Heart left ventricle (tissue), 16 donors: ENCODE data around the gene WNT6. TPM values are rescaled to one million over a fixed set of nuclear protein-coding genes. Genes with fewer than 3 reads are reported as not detected.

ENCODE experiments used
- ATAC-seq, 4 donors: fragments of 200-7000 bp; cut with Tn5 transposase; one replicate each; pipeline ENCODE4 v1.9.1; 2020 to 2022; ENCODE audit warnings: moderate library complexity in 4 of 4, mild to moderate bottlenecking in 3 of 4, moderate number of reproducible peaks in 1 of 4
- DNase-seq, 5 donors: peaks; one replicate each; pipeline ENCODE4 v3.0.0-alpha.2; 2020
- H3K27ac ChIP-seq, 12 donors: fragments of 200-600 bp; sonication (generic) in 4 of 12; one replicate each; pipeline versions ENCODE4 v1.5.0 to v1.8.0; 2016 to 2022; ENCODE audit warnings: mild to moderate bottlenecking in 2 of 12
- H3K27me3 ChIP-seq, 9 donors: fragments of 200-600 bp; sonication (generic) in 2 of 9; one replicate each; pipeline versions ENCODE4 v1.5.1 to v1.8.0; 2016 to 2022; ENCODE audit warnings: mild to moderate bottlenecking in 3 of 9
- H3K36me3 ChIP-seq, 9 donors: fragments of 200-600 bp; sonication (generic) in 2 of 9; one replicate each; pipeline versions ENCODE4 v1.5.0 to v1.8.0; 2018 to 2022; ENCODE audit warnings: mild to moderate bottlenecking in 2 of 9
- H3K4me1 ChIP-seq, 12 donors: fragments of 200-600 bp; sonication (generic) in 4 of 12; one replicate each; pipeline versions ENCODE4 v1.5.0 to v1.8.0; 2016 to 2022; ENCODE audit warnings: mild to moderate bottlenecking in 3 of 12
- H3K4me3 ChIP-seq, 12 donors: fragments of 200-600 bp; sonication (generic) in 4 of 12; one replicate each; pipeline versions ENCODE4 v1.5.0 to v1.8.0; 2017 to 2022; ENCODE audit warnings: mild to moderate bottlenecking in 9 of 12, moderate library complexity in 4 of 12
- H3K9me3 ChIP-seq, 12 donors: fragments of 200-600 bp; sonication (generic) in 4 of 12; one replicate each; pipeline versions ENCODE4 v1.5.0 to v1.8.0; 2016 to 2022; ENCODE audit warnings: mild to moderate bottlenecking in 1 of 12
- POLR2A ChIP-seq, 2 donors: fragments of 450-650 bp; IDR thresholded peaks; one replicate each; pipeline ENCODE4 v1.6.1; 2017; ENCODE audit warnings: antibody characterized with exemption in 2 of 2, mild to moderate bottlenecking in 2 of 2, moderate library complexity in 2 of 2
- WGBS, 4 donors: extraction: QIAGEN DNeasy Blood & Tissue Kit in 2 of 4; methylation state at CpG; one replicate each; pipeline versions ENCODE4 v1.1.5 to v1.1.7; 2013 to 2018; 5-methylcytosine and 5-hydroxymethylcytosine counted together
- intact Hi-C, 10 donors: fragments of 100-400 bp; cut with DNase I; formaldehyde crosslinking; loops; one replicate each; pipeline versions ENCODE4 v1.11.1 to v1.14.2; 2022
- microRNA-seq, 4 donors: library from miRNA; unstranded; fragments of <30 nt; microRNA quantifications; one replicate each; pipeline versions ENCODE4 to v1.2.0, GENCODE V29; 2017 to 2020
- polyA plus RNA-seq, 2 donors: library from polyadenylated mRNA; stranded (reverse); fragments of 200-250 nt; gene quantifications; one replicate each; pipeline ENCODE4 v1.2.3, GENCODE V29; 2013
- total RNA-seq, 9 donors: library from RNA; depleted of rRNA in 2 of 9; stranded (reverse); fragments of >200 nt in 2 of 9; fragmentation: NEBNext Ultra II Directional in 3 of 9; extraction: Animal tissue kit (Norgen Biotek cat#: 25700) in 3 of 9; gene quantifications; one replicate each; pipeline versions ENCODE4 v1.1.0 to v1.2.4, GENCODE V29; 2016 to 2023
- TF ChIP-seq, protein P1 (sequence below), 12 donors: fragments of 200-600 bp; sonication (generic) in 4 of 12; IDR thresholded peaks; one replicate each; pipeline versions ENCODE4 v1.5.0 to v1.8.0; 2018 to 2022; ENCODE audit warnings: antibody characterized with exemption in 12 of 12, mild to moderate bottlenecking in 5 of 12
- donor health status: ischemic (EF 13 %, LVEDD 7.1; RV severe dilation, severe dysfunction).
- donor health status: healthy with polysubstance abuse.
- donor health status: DM: no; HTN: yes; CAD: no.
- donor health status: DM: no; HTN: no; CAD: no.
- donor health status: ischemic (EF 25% LVEDD 6.9; RV normal size, moderate dysfunction).
- donor health status: ischemic (EF 25% LVEDD 5.7; RV mildly dilated, moderate dysfunction).
- donor health status: healthy.
- donor health status: DM: yes; HTN: yes; CAD: no.
- donor health status: ischemic (EF 35%, LVEDD 5.7; RV mildly dilated, moderate dysfunction).
- donor health status: nonischemic (EF 11% LVEDD 7.7; RV severe dilation, severe dysfunction).
- donor health status: DM: yes; HTN: yes; CAD: no.
- donor health status: PGD.
- donor health status: ischemic (EF 29% LVEDD 5.4; RV normal size, mild dysfunction).
- donor health status: nonischemic (EF 23%, LVEDD 6.1; RV moderate dilation, normal function).

WNT6 gene
- total and polyA plus RNA-seq, 11 donors = 0.34 to 13.1 (median 1.00) TPM

DNA sequence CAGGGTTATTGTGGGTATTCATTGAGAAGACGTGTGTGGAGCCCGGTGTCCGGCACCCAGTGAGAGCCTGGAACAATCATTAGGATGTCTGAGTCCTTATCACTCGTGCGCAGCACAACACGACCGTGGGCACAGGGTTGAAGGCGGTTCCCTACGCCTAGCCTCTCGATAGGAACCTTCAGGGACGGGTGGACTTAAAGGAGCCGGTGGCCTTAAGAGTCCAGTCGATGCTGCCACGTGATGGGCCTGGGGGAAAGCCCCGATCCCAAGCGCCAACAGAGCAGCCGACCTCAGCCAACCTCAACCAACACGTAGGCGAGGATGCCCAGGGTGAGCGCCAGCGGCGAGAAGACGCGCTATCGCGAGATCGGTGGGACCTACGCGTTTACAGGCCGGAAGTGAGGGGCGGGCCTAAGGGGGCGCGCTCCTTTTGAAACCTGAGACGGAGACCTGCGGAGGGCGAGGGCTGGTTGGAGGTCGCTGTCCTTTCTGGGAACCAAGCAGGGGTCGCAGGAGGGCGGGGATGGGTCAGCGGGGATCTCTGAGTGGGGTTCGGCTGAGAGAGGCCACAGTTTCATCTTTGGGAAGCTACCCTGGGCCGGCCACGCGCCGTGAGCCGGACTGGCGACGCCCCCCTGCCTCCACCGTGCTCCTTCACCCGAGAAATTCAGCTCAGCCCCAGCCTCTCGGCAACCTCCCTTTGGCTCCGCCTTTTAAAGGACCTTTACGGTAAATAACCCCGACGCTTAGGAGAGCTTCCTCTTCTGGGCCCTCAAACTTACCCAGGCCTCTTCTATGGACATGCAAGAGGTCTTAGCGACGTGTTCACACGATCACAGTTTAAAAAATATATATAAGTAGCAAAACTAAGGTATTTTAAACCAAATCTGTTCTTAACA is 49.4 kb downstream of the WNT6 start:
- peak; percentile 78 to 99 (median 96) for ATAC-seq
- Histone ChIP-seq H3K27me3 (peaks cover 0 to 20% (median 0%) of the 10 kb centered on the region in 9 donors), H3K4me1 (peaks cover 0 to 15% (median 6%) of the 10 kb centered on the region in 12 donors), H3K36me3 (no peaks in the 10 kb centered on the region), H3K9me3 (no peaks in the 10 kb centered on the region), H3K27ac (peak overlapping the region in 2 of 12 donors; percentile 16 to 25), H3K4me3 (peak overlapping the region; percentile 24 to 62 (median 56))
- peak; percentile 82 to 92 (median 89) for DNase-seq
- intact Hi-C loops = no loop called here
- WGBS, 4 donors = 3 to 6% (median 4%) methylated on average over 38 to 58 of the region's 58 CpGs
- TF ChIP-seq POLR2A (IDR thresholded peaks at IDR 0.05) = no peak
- TF ChIP-seq, protein P1, sequence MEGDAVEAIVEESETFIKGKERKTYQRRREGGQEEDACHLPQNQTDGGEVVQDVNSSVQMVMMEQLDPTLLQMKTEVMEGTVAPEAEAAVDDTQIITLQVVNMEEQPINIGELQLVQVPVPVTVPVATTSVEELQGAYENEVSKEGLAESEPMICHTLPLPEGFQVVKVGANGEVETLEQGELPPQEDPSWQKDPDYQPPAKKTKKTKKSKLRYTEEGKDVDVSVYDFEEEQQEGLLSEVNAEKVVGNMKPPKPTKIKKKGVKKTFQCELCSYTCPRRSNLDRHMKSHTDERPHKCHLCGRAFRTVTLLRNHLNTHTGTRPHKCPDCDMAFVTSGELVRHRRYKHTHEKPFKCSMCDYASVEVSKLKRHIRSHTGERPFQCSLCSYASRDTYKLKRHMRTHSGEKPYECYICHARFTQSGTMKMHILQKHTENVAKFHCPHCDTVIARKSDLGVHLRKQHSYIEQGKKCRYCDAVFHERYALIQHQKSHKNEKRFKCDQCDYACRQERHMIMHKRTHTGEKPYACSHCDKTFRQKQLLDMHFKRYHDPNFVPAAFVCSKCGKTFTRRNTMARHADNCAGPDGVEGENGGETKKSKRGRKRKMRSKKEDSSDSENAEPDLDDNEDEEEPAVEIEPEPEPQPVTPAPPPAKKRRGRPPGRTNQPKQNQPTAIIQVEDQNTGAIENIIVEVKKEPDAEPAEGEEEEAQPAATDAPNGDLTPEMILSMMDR (IDR thresholded peaks at IDR 0.05) = no peak

DNA sequence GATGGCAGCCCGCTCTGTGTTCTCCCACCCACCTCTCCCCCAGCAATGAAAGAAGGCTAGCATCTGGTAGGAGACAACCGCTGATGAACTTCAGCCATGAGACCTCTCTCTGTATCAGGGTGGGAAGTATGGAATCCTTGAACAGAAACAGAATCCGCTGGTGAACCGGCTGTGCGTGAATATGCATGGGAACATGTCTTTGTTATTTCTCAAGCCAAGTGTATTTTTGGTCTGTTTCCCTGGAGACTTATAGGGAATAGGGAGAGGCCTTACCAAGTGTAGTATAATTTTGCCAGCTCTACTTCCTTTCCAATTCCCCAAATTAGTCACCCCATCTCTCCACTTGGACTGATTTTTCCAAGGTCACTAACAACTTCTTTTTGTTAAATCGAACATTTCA is 51.1 kb downstream of the WNT6 start:
- Histone ChIP-seq H3K36me3 (no peaks in the 10 kb centered on the region), H3K4me3 (no peak overlapping the region), H3K27me3 (peaks cover 0 to 12% (median 3%) of the 10 kb centered on the region in 9 donors), H3K9me3 (no peaks in the 10 kb centered on the region), H3K27ac (no peak overlapping the region), H3K4me1 (peaks cover 0 to 15% (median 6%) of the 10 kb centered on the region in 12 donors)
- no peak for DNase-seq
- no peak for ATAC-seq
- WGBS, 4 donors = 80 to 89% (median 86%) methylated on average over 6 of the region's 6 CpGs
- intact Hi-C loops = no loop called here
- no peak for TF ChIP-seq POLR2A (IDR thresholded peaks at IDR 0.05)
- TF ChIP-seq, protein P1 (IDR thresholded peaks at IDR 0.05) = no peak

DNA sequence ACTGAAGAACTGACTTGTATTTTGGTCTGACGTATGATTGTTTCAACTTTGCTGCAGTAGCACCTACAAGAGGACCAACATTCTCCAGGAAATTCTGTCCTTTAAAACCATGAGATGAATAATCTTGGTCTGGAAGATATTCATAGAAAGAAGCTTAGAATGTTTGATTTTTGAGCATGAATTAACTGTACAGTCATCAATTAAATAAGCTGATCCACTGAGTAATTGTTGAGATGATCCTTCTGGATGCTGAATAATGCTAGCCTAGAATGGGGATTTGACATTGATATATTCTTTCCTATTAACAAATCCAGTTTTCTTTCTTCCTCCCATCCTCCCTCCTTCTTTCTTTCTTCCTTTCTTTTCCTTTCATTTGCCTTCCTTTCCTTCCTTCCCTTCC is 60.9 kb downstream of the WNT6 start:
- Histone ChIP-seq H3K9me3 (peaks cover 0 to 4% (median 0%) of the 10 kb centered on the region in 12 donors), H3K27ac (no peak overlapping the region), H3K4me3 (no peak overlapping the region), H3K27me3 (peaks cover 0 to 73% (median 5%) of the 10 kb centered on the region in 9 donors), H3K4me1 (no peaks in the 10 kb centered on the region), H3K36me3 (no peaks in the 10 kb centered on the region)
- ATAC-seq = no peak
- TF ChIP-seq, protein P1 (IDR thresholded peaks at IDR 0.05) = no peak
- TF ChIP-seq POLR2A (IDR thresholded peaks at IDR 0.05) = no peak
- no peak for DNase-seq
- intact Hi-C loops = no loop called here
- 84 to 94% (median 88%) methylated on average over 1 of the region's 1 CpG for WGBS, 4 donors

Small RNA genes lying within 50 kb of the gene (microRNA-seq; reads per million reads assigned to microRNA genes)
- 0 reads per million in 4 donors for gene MIR9500

Other genes starting within 250 kb of the WNT6 start
- 10 to 100 TPM; 18.1 to 46.0 (median 21.8) TPM for gene ZNF142, start 200.2 kb upstream of the WNT6 start, total RNA-seq
- 10 to 100 TPM; 10.4 to 12.6 TPM for gene ZNF142, start 200.2 kb upstream of the WNT6 start, polyA plus RNA-seq
- gene BCS1L, start 200.1 kb upstream of the WNT6 start, total RNA-seq = 10 to 100 TPM; 27.3 to 53.2 (median 43.7) TPM
- 10 to 100 TPM; 43.3 to 54.7 TPM for gene BCS1L, start 200.1 kb upstream of the WNT6 start, polyA plus RNA-seq
- 10 to 100 TPM in 8 of 9 donors, 1 to 10 TPM in 1; 9.7 to 23.8 (median 15.0) TPM for gene RNF25, start 187.8 kb upstream of the WNT6 start, total RNA-seq
- gene RNF25, start 187.8 kb upstream of the WNT6 start, polyA plus RNA-seq = 10 to 100 TPM; 21.0 to 24.0 TPM
- gene STK36, start 187.7 kb upstream of the WNT6 start, total RNA-seq = 10 to 100 TPM in 3 of 9 donors, 1 to 10 TPM in 6; 4.7 to 16.2 (median 7.9) TPM
- 1 to 10 TPM; 6.9 to 8.0 TPM for gene STK36, start 187.7 kb upstream of the WNT6 start, polyA plus RNA-seq
- 10 to 100 TPM in 2 of 9 donors, 1 to 10 TPM in 7; 5.3 to 14.0 (median 6.0) TPM for gene TTLL4, start 149.0 kb upstream of the WNT6 start, total RNA-seq
- gene TTLL4, start 149.0 kb upstream of the WNT6 start, polyA plus RNA-seq = 1 to 10 TPM; 5.4 to 6.2 TPM
- gene CYP27A1, start 77.7 kb upstream of the WNT6 start, total RNA-seq = 10 to 100 TPM in 3 of 9 donors, 1 to 10 TPM in 6; 3.3 to 43.8 (median 7.5) TPM
- gene CYP27A1, start 77.7 kb upstream of the WNT6 start, polyA plus RNA-seq = 1 to 10 TPM; 5.1 to 5.4 TPM
- gene PRKAG3, start 28.0 kb upstream of the WNT6 start, total RNA-seq = not detected
- gene PRKAG3, start 28.0 kb upstream of the WNT6 start, polyA plus RNA-seq = under 1 TPM in 1 of 2 donors, not detected in 1; 0.06 TPM
- gene WNT10A, start 21.0 kb downstream of the WNT6 start, total RNA-seq = 1 to 10 TPM in 1 of 9 donors, under 1 TPM in 1, not detected in 7; 0.16 to 1.3 TPM
- gene WNT10A, start 21.0 kb downstream of the WNT6 start, polyA plus RNA-seq = under 1 TPM in 1 of 2 donors, not detected in 1; 0.08 TPM
- gene CDK5R2, start 99.9 kb downstream of the WNT6 start, total RNA-seq = not detected
- gene CDK5R2, start 99.9 kb downstream of the WNT6 start, polyA plus RNA-seq = not detected
- not detected for gene FEV, start 125.4 kb downstream of the WNT6 start, total RNA-seq
- not detected for gene FEV, start 125.4 kb downstream of the WNT6 start, polyA plus RNA-seq
- not detected for gene CRYBA2, start 133.6 kb downstream of the WNT6 start, total RNA-seq
- gene CRYBA2, start 133.6 kb downstream of the WNT6 start, polyA plus RNA-seq = not detected
- under 1 TPM in 1 of 9 donors, not detected in 8; 0.04 TPM for gene CFAP65, start 181.7 kb downstream of the WNT6 start, total RNA-seq
- gene CFAP65, start 181.7 kb downstream of the WNT6 start, polyA plus RNA-seq = not detected
- not detected for gene IHH, start 201.1 kb downstream of the WNT6 start, total RNA-seq
- not detected for gene IHH, start 201.1 kb downstream of the WNT6 start, polyA plus RNA-seq